HG03457 (cell line): Measurements from ENCODE around the gene MT1M.
"Not testable (repeated sequence)": the region's sequence is repeated elsewhere in the genome, so short reads cannot be mapped to it uniquely, and the experiment has no call there.

Experiments
- ATAC-seq: cut with Tn5 transposase; IDR thresholded peaks from one replicate; pipeline ENCODE4 v1.9.1; 2021; ENCODE audit warnings: moderate number of reproducible peaks; ENCODE audit not compliant: unreplicated experiment

The MT1M gene

GRCh38 chr16:56645838-56646237, 13.4 kb downstream of the MT1M start:
- ATAC-seq, result no peak

GRCh38 chr16:56647641-56648431, 15.4 kb downstream of the MT1M start:
- ATAC-seq, result no peak

GRCh38 chr16:56649271-56649670, 16.8 kb downstream of the MT1M start:
- no peak for ATAC-seq

- no peak for ATAC-seq
These were observed 17.4 kb downstream of the MT1M start for GRCh38 chr16:56649820-56650219.

- ATAC-seq, result no peak
These were observed 19.1 kb downstream of the MT1M start, which contains the start of gene MT1B for GRCh38 chr16:56651586-56651985. MT1B (plus strand) TSS chr16:56651886; CDS start chr16:56651954, 68 bp downstream.

- no peak for ATAC-seq
These were observed 20.1 kb downstream of the MT1M start for GRCh38 chr16:56652600-56652999.

GRCh38 chr16:56653218-56653617, 20.8 kb downstream of the MT1M start:
- ATAC-seq, result no peak

GRCh38 chr16:56657555-56658326, 25.3 kb downstream of the MT1M start, which contains the start of gene MT1F:
MT1F (plus strand) TSS chr16:56657959; CDS start chr16:56658059, 100 bp downstream.
- ATAC-seq, result no peak

GRCh38 chr16:56658327-56658875, 25.9 kb downstream of the MT1M start:
- ATAC-seq, result no peak

- ATAC-seq, result no peak
These were observed 30.2 kb downstream of the MT1M start for GRCh38 chr16:56662357-56663354.

- no peak for ATAC-seq
These were observed 32.0 kb downstream of the MT1M start for GRCh38 chr16:56664506-56664905.

GRCh38 chr16:56665286-56666261, 33.1 kb downstream of the MT1M start:
- not testable (repeated sequence) for ATAC-seq

GRCh38 chr16:56667581-56668571, 35.4 kb downstream of the MT1M start, which contains the start of gene MT1G:
MT1G (minus strand) TSS chr16:56668065; CDS start chr16:56667993, 72 bp downstream.
- ATAC-seq, result no peak

- no peak for ATAC-seq
These were observed 36.8 kb downstream of the MT1M start, which contains the start of gene MT1H for GRCh38 chr16:56669005-56669839. MT1H (plus strand) TSS chr16:56669814; CDS start chr16:56669885, 71 bp downstream.

GRCh38 chr16:56669840-56670619, 37.6 kb downstream of the MT1M start:
- ATAC-seq, result no peak

- no peak for ATAC-seq
These were observed 38.1 kb downstream of the MT1M start for GRCh38 chr16:56670620-56670934.
